Embryonic facial prominence (tissue), 1 donor: Measurements from ENCODE around the gene LGI2.

Experiments used
- DNase-seq: peaks from one replicate; pipeline ENCODE4 v3.0.0-alpha.2; 2016; ENCODE audit errors: extremely low spot score

Gene LGI2

GRCh38 chr4:24966076-24966475 is 64.7 kb downstream of the LGI2 start:
- DNase-seq, result no peak

DNA sequence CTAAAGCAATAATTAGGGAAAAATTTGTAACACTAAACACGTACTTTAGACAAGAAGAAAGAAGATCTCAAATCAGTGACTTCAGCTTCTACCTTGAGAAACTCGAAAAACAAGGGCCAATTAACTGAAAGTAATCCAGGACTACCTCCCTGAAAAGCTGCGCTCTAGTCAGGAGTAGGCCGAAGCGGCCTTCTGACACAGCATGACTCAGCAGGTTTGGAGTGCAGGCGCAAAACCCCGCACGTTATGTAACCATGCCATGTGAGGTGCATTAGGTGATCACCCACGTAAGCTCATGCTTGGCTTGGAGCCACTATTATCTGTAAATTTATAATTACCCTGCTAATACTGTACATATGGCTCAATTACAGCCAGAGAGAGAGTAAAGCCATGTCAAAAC is 65.1 kb downstream of the LGI2 start:
- no peak for DNase-seq

DNA sequence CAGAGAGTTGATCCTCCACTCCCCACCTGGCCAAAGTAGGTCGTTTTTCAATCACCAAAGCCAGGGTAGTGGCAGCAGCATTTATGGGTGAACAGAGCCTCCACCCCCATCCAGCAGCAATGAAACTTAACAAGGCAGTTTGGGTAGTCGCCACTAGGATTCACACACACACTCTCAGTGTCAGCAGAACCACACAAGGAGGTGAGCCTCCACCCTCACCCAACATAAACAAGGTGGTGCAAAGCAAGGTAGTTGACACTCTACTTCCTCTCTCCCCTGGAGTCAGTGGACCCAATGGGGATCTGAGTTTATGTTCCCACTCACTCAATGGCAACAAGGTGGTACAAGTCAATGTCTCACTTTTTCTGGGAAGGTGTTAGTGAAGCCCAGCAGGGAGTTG is 67.5 kb downstream of the LGI2 start:
- DNase-seq, result no peak

DNA sequence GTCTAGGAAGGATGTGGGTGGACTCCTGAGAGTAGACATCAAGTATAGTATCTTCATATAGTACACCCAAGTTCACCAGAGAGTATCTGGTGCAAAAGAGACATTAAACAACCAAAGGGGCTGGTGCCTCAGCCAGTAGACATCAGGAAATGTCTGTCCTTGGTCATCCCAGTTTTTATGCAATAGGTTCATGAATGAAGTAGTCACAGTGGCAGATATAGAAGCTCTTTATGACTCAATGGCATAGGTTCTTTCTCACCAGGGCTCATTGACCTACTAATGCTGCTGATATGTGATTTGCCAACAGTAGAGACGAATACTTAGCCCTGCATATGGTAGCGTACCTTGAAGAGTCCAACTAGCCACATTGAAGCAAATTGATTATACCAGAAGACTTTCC is 72.9 kb downstream of the LGI2 start:
- no peak for DNase-seq

DNA sequence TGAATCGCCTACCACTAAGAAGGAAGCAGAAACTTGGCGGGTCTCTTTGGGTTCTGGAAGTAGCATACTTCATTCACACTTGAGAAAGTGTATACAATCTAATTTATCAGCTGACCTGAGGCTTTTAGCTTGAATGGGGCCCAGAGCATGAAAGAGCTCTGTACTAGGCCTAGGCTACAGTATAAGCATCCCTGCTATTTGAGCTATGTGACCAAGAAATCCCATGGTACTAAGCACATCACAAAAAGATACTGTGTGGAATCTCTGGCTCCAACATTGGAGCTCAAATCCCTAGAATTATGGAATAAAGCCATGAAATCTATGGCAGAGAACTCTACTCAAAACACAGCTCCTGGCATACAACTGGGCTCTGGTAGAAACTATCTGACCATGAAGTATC is 74.0 kb downstream of the LGI2 start:
- no peak for DNase-seq

- DNase-seq, result no peak
These were observed 74.7 kb downstream of the LGI2 start for GRCh38 chr4:24956091-24956490.

- no peak for DNase-seq
These were observed 78.1 kb downstream of the LGI2 start for GRCh38 chr4:24952667-24953066.

- no peak for DNase-seq
These were observed 80.8 kb downstream of the LGI2 start for GRCh38 chr4:24949970-24950369.
